ENCODE measurements around the gene ALK.

DNA sequence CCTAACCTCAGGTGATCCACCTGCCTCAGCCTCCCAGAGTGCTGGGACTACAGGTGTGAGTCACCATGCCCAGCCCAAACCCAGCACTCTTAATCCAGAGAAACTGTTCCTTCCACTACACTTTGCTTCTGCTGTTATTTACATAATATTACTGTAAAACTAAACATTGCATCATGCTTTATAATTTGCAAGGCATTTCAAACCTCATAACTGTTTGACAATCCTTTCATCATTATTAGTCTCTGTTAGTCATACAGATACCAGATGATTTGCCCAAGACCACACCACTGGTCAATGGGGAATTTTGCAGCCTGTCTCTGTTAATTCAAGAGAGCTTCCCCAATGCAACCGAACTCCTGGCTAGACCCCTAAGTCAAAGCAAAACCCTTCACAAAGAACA lies 338.3 kb downstream of the ALK start:
- TF ChIP-seq RBBP5 (conservative IDR thresholded peaks at IDR 0.05) (no peak), SREBF2 (IDR thresholded peaks at IDR 0.05; ENCODE audit: low read length) (no peak), RCOR1 (conservative IDR thresholded peaks at IDR 0.05; ENCODE audit: low read depth, low read length) (no peak), EZH2 (IDR thresholded peaks at IDR 0.05; ENCODE audit: borderline replicate concordance, control insufficient read depth, low read depth, low read length) (no peak), SIX5 (IDR thresholded peaks at IDR 0.05; ENCODE audit: low read depth, low read length, severe bottlenecking) (no peak), USF1 (IDR thresholded peaks at IDR 0.05; ENCODE audit: borderline replicate concordance, extremely low read length, insufficient read depth, low read depth, low read length) (no peak), CTCF (IDR thresholded peaks at IDR 0.05 in 2 of 3, conservative IDR thresholded peaks at IDR 0.05 in 1 of 3; ENCODE audit: control insufficient read depth in 2 of 3, extremely low read depth in 1 of 3, insufficient read depth in 1 of 3, low read depth in 3 of 3, low read length in 3 of 3) (no peak), SUZ12 (IDR thresholded peaks at IDR 0.05; ENCODE audit: unreplicated experiment) (no peak)

Measured in GM12878 (cell line).